ENCODE measurements around the gene ZNF581.

ZNF581 gene

GRCh38 chr19:55654323-55654867, 10.9 kb downstream of the ZNF581 start:
- ChIA-PET POLR2A (interaction anchor here (0.7 to 1.5 kb wide), 5 partner anchors 11 to 167 kb away, joined by 3 to 11 read pairs (median 5); partner anchors contain the start of genes ZNF581 and ZNF784), CTCF (interaction anchor here (0.6 to 3.3 kb wide), 12 partner anchors 9 to 150 kb away, joined by 3 to 31 read pairs (median 4); no protein-coding TSS in a partner anchor)
- DNase-seq (ENCODE audit: low read depth, low spot score) = peak; percentile 93
- TF ChIP-seq CTCF (IDR thresholded peaks at IDR 0.05; ENCODE audit: insufficient read depth, low read length, missing control alignments) = no peak
- H3K4me3 ChIP-seq (ENCODE audit: low read depth, low read length) = peak overlapping the region; percentile 68

- no peak for TF ChIP-seq CTCF (IDR thresholded peaks at IDR 0.05; ENCODE audit: insufficient read depth, low read length, missing control alignments)
- DNase-seq (ENCODE audit: low read depth, low spot score) = no peak
- peak within 1 kb of the TSS; percentile 91 for H3K4me3 ChIP-seq (ENCODE audit: low read depth, low read length)
- ChIA-PET CTCF (interaction anchor here (0.6 to 3.3 kb wide), 12 partner anchors 9 to 151 kb away, joined by 3 to 31 read pairs (median 4); no protein-coding TSS in a partner anchor), POLR2A (interaction anchor here (0.7 to 1.5 kb wide), 5 partner anchors 12 to 168 kb away, joined by 3 to 11 read pairs (median 5); partner anchors contain the start of genes ZNF581 and ZNF784)
These were observed 11.6 kb downstream of the ZNF581 start, which contains the start of gene U2AF2 for GRCh38 chr19:55654868-55655647. U2AF2 (plus strand) TSS chr19:55655035; CDS start chr19:55655105, 70 bp downstream.

- ChIA-PET POLR2A (interaction anchor here (1.0 kb wide), 1 partner anchor 16 kb away, joined by 3 read pairs; no protein-coding TSS in a partner anchor), CTCF (interaction anchor here (5.0 kb wide), 1 partner anchor 16 kb away, joined by 32 read pairs; no protein-coding TSS in a partner anchor)
- TF ChIP-seq CTCF (IDR thresholded peaks at IDR 0.05; ENCODE audit: insufficient read depth, low read length, missing control alignments) = no peak
- no peak for DNase-seq (ENCODE audit: low read depth, low spot score)
- H3K4me3 ChIP-seq (ENCODE audit: low read depth, low read length) = peak overlapping the region; percentile 91
These were observed 12.2 kb downstream of the ZNF581 start for GRCh38 chr19:55655648-55656040.

- no peak for TF ChIP-seq CTCF (IDR thresholded peaks at IDR 0.05; ENCODE audit: insufficient read depth, low read length, missing control alignments)
- H3K4me3 ChIP-seq (ENCODE audit: low read depth, low read length) = peak overlapping the region; percentile 91
- POLR2A ChIA-PET = interaction anchor here (1.0 kb wide), 1 partner anchor 15 kb away, joined by 3 read pairs; no protein-coding TSS in a partner anchor
- CTCF ChIA-PET = interaction anchor here (1.5 to 5.0 kb wide), 3 partner anchors 10 to 24 kb away, joined by 4 to 32 read pairs (median 8); no protein-coding TSS in a partner anchor
- DNase-seq (ENCODE audit: low read depth, low spot score) = no peak
These were observed 13.1 kb downstream of the ZNF581 start for GRCh38 chr19:55656552-55656951.

- no peak for DNase-seq (ENCODE audit: low read depth, low spot score)
- ChIA-PET CTCF (interaction anchor here (1.5 to 5.0 kb wide), 3 partner anchors 10 to 25 kb away, joined by 4 to 32 read pairs (median 8); no protein-coding TSS in a partner anchor), POLR2A (no interaction called here)
- H3K4me3 ChIP-seq (ENCODE audit: low read depth, low read length) = peak overlapping the region; percentile 91
- no peak for TF ChIP-seq CTCF (IDR thresholded peaks at IDR 0.05; ENCODE audit: insufficient read depth, low read length, missing control alignments)
These were observed 13.7 kb downstream of the ZNF581 start for GRCh38 chr19:55656988-55657747.
